Left lung (tissue), 10 donors: ENCODE data around the gene PHLDB2. TPM values are rescaled to one million over a fixed set of nuclear protein-coding genes. Genes with fewer than 3 reads are reported as not detected.

ENCODE experiments used
- ATAC-seq: fragments of 200-7000 bp; cut with Tn5 transposase; one replicate; pipeline ENCODE4 v1.9.1; 2020; ENCODE audit warnings: moderate library complexity
- DNase-seq, 4 donors: peaks; one replicate each; pipeline ENCODE4 v3.0.0-alpha.2; 2013 to 2020
- H3K27ac ChIP-seq, 2 donors: fragments of 200-600 bp; sonication (generic) in 1 of 2; one replicate each; pipeline versions ENCODE4 v1.5.0 to v1.8.0; 2020 to 2021
- H3K27me3 ChIP-seq, 2 donors: fragments of 200-600 bp; sonication (generic) in 1 of 2; one replicate each; pipeline versions ENCODE4 v1.5.0 to v1.8.0; 2020 to 2021
- H3K36me3 ChIP-seq, 2 donors: fragments of 200-600 bp; sonication (generic) in 1 of 2; one replicate each; pipeline versions ENCODE4 v1.5.0 to v1.8.0; 2020 to 2021
- H3K4me1 ChIP-seq, 2 donors: fragments of 200-600 bp; one replicate each; pipeline ENCODE4 v1.8.0; 2021
- H3K4me3 ChIP-seq, 2 donors: fragments of 200-600 bp; sonication (generic) in 1 of 2; one replicate each; pipeline versions ENCODE4 v1.5.0 to v1.8.0; 2020 to 2021; ENCODE audit warnings: mild to moderate bottlenecking in 1 of 2
- H3K9me3 ChIP-seq, 2 donors: fragments of 200-600 bp; sonication (generic) in 1 of 2; one replicate each; pipeline versions ENCODE4 v1.5.0 to v1.8.0; 2020 to 2021
- CTCF ChIP-seq, 2 donors: fragments of 200-600 bp; sonication (generic) in 1 of 2; IDR thresholded peaks; one replicate each; pipeline versions ENCODE4 v1.5.0 to v1.8.0; 2021; ENCODE audit warnings: antibody characterized with exemption in 2 of 2
- intact Hi-C, 2 donors: fragments of 100-400 bp; cut with DNase I; formaldehyde crosslinking; loops; one replicate each; pipeline versions ENCODE4 v1.11.2 to v1.14.2; 2022
- polyA plus RNA-seq, 6 donors: library from polyadenylated mRNA; unstranded; fragments of 120-200 nt; gene quantifications; one replicate each; pipeline ENCODE4 v1.2.1, GENCODE V29; 2013; ENCODE audit not compliant: insufficient read length in 6 of 6
- total RNA-seq, 2 donors: library from RNA; stranded (reverse); fragmentation: NEBNext Ultra II Directional; extraction: Animal tissue kit (Norgen Biotek cat#: 25700); gene quantifications; one replicate each; pipeline ENCODE4 v1.2.1, GENCODE V29; 2021
- donor health status: DM: no; HTN: yes; CAD: no.
- donor health status: DM: no; HTN: no; CAD: no.

PHLDB2 gene
- total and polyA plus RNA-seq, 8 donors, result 38.0 to 71.0 (median 51.7) TPM

GRCh38 chr3:111955876-111956275 is 96.8 kb downstream of the PHLDB2 start:
- TF ChIP-seq CTCF (IDR thresholded peaks at IDR 0.05), result no peak
- Histone ChIP-seq H3K36me3 (peaks cover 0 to 5% of the 10 kb centered on the region in 2 donors), H3K4me1 (no peaks in the 10 kb centered on the region), H3K4me3 (no peak overlapping the region), H3K27me3 (no peaks in the 10 kb centered on the region), H3K9me3 (no peaks in the 10 kb centered on the region), H3K27ac (no peak overlapping the region)
- intact Hi-C loops, result no loop called here
- no peak for ATAC-seq
- no peak for DNase-seq

DNA sequence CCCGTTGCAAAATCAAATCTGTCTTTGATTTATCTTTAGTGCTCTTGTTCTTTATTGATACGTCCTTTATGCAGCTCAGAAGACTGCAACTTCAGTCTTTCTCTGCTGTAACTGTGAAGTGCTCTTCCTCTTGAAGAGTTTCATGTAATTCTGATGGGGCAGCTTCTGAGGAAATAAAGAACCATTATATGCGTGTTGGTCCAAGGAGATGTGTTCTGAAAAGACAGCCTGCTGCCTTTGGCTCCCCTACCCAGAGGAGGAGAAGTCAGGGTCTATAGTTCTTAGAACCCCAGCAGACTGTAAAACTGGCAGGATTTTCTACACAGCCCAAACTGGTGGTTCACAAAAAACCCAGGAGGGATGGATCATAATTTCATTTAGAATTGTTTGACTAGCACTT is 97.4 kb downstream of the PHLDB2 start:
- no peak for TF ChIP-seq CTCF (IDR thresholded peaks at IDR 0.05)
- intact Hi-C loops, result no loop called here

DNA sequence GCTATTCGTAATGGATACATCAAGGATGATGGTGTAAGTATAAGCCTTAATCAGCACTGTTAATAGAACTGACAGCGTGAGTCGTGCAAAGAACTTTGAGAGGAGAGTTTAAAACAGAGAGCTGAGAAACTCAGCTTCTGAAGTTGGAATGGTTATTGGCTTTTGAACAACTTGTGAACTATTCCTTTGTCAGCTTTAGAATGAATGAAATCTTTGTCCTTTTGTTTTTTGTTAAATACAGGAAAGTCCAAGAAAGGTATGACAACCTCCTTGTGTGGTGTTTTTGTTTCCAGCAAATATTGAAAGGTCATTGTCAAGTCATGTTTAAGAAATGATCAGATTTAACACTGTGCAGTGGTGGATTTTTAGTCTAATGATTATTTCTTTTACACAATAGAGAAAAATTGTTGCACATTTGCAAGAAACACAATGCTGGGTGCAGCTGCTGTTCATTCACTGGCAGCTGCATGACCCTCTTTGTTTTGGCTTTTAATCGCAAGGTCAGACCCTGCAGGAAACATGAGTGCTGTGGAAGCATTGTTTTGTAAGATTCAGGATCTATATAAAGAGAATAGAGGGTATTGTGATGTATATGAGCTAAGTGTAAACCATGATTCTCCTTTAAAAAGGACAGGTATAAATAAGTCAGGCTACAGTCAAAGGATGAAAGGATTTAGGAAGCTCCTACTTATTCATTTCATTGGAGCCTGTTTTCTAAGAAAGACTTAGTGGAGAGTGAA is 98.1 kb downstream of the PHLDB2 start:
- intact Hi-C loops, result no loop called here
- Histone ChIP-seq H3K27me3 (no peaks in the 10 kb centered on the region), H3K9me3 (no peaks in the 10 kb centered on the region), H3K4me3 (no peak overlapping the region), H3K36me3 (peaks cover 0 to 5% of the 10 kb centered on the region in 2 donors), H3K27ac (no peak overlapping the region), H3K4me1 (no peaks in the 10 kb centered on the region)
- no peak for TF ChIP-seq CTCF (IDR thresholded peaks at IDR 0.05)
- DNase-seq, result no peak
- ATAC-seq, result no peak

More for the DNA sequence above, 97.4 kb downstream of the PHLDB2 start:
- Histone ChIP-seq H3K36me3 (peaks cover 0 to 5% of the 10 kb centered on the region in 2 donors), H3K4me1 (no peaks in the 10 kb centered on the region), H3K27me3 (no peaks in the 10 kb centered on the region), H3K4me3 (no peak overlapping the region), H3K27ac (no peak overlapping the region), H3K9me3 (no peaks in the 10 kb centered on the region)
- no peak for DNase-seq
- ATAC-seq, result no peak

- Histone ChIP-seq H3K27me3 (no peaks in the 10 kb centered on the region), H3K4me3 (no peak overlapping the region), H3K36me3 (no peaks in the 10 kb centered on the region), H3K9me3 (no peaks in the 10 kb centered on the region), H3K4me1 (peaks cover 0 to under 1% of the 10 kb centered on the region in 2 donors), H3K27ac (no peak overlapping the region)
- TF ChIP-seq CTCF (IDR thresholded peaks at IDR 0.05), result no peak
- intact Hi-C loops, result loop anchor here (10.0 kb wide), 2 partner anchors 97 to 247 kb away; no protein-coding TSS in a partner anchor
- ATAC-seq (no peak), DNase-seq (no peak)
Measured at GRCh38 chr3:111961461-111962164, 102.5 kb downstream of the PHLDB2 start.

- Histone ChIP-seq H3K4me1 (peaks cover 0 to 10% of the 10 kb centered on the region in 2 donors), H3K9me3 (no peaks in the 10 kb centered on the region), H3K4me3 (no peak overlapping the region), H3K27me3 (no peaks in the 10 kb centered on the region), H3K27ac (peak overlapping the region in 1 of 2 donors; percentile 20), H3K36me3 (no peaks in the 10 kb centered on the region)
- TF ChIP-seq CTCF (IDR thresholded peaks at IDR 0.05), result no peak
- intact Hi-C loops, result loop anchor here (10.0 kb wide), 2 partner anchors 99 to 249 kb away; no protein-coding TSS in a partner anchor
- DNase-seq (no peak), ATAC-seq (peak; percentile 24)
Measured at GRCh38 chr3:111963424-111963823, 104.4 kb downstream of the PHLDB2 start.
